Measurements from ENCODE around the gene TBCA.

Gene TBCA

DNA sequence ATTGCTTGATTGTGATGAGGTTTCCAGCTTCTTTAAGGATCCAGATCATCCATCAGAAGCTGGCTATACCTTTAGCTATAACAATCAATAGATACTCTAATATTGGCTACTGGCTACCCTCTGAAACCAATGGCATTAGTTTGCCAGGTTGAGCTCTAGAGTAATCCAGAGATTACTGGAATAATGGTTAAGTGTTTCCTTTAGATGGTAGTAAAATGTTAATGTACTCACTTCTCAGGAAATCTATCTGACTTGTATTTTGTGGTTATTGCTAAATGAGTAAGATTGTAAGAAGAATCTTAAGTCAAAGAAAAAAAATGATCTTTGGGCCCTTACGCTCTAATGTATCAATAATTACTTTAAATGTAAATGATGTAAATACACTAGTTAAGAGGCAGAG lies 80.0 kb downstream of the TBCA start:
- TF ChIP-seq, protein P1, sequence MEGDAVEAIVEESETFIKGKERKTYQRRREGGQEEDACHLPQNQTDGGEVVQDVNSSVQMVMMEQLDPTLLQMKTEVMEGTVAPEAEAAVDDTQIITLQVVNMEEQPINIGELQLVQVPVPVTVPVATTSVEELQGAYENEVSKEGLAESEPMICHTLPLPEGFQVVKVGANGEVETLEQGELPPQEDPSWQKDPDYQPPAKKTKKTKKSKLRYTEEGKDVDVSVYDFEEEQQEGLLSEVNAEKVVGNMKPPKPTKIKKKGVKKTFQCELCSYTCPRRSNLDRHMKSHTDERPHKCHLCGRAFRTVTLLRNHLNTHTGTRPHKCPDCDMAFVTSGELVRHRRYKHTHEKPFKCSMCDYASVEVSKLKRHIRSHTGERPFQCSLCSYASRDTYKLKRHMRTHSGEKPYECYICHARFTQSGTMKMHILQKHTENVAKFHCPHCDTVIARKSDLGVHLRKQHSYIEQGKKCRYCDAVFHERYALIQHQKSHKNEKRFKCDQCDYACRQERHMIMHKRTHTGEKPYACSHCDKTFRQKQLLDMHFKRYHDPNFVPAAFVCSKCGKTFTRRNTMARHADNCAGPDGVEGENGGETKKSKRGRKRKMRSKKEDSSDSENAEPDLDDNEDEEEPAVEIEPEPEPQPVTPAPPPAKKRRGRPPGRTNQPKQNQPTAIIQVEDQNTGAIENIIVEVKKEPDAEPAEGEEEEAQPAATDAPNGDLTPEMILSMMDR (IDR thresholded peaks at IDR 0.05; ENCODE audit: low read depth, low read length): no peak
- DNase-seq (ENCODE audit: extremely low read depth, low read depth): no peak

DNA sequence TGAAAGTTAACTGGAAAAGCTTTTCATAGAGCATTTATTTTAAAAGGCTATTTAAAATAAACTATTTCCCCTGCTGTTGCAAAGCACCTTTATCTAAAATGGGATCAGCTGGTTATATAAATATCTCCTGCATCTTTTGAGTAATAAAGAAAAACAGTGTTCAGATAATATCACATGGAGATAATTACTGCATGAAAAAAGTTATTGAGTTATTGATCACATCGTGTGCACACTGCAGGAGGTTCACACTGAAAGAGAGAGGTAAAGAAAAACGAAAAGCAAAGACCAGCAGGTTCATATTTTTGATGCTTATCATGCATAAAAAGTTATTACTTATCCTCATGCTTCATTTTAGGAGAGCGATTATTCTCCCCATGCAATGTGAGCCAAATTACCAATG lies 82.2 kb downstream of the TBCA start:
- DNase-seq (ENCODE audit: extremely low read depth, low read depth): no peak
- TF ChIP-seq, protein P1 (IDR thresholded peaks at IDR 0.05; ENCODE audit: low read depth, low read length): no peak

DNA sequence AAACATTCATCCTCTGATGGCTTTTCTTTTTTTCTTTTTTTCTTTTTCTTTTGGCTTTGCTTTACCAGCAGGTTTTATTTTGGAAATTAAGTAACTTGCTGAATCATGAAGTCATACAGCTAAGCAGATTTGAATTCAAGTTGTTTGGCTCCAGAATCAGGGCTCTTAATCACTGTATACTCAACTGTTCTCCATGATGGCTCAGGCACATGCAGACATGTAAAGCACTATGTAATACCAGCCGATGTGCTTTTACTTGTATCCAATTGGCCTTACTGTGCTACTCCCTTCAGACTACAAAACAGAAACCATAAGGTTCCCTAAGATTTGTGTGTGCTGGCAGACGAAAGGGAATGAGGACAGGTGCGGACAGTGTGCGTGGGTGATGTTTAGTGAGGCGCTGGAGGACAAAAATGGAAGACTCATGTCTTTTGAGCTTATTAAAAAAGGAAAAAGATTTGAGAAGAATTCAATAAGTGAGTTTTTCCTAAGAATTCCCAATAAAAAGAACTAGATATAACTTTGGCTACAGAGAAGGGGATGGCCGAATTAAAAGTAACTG lies 92.9 kb downstream of the TBCA start:
- no peak for DNase-seq (ENCODE audit: extremely low read depth, low read depth)
- TF ChIP-seq, protein P1 (IDR thresholded peaks at IDR 0.05; ENCODE audit: low read depth, low read length): no peak

DNA sequence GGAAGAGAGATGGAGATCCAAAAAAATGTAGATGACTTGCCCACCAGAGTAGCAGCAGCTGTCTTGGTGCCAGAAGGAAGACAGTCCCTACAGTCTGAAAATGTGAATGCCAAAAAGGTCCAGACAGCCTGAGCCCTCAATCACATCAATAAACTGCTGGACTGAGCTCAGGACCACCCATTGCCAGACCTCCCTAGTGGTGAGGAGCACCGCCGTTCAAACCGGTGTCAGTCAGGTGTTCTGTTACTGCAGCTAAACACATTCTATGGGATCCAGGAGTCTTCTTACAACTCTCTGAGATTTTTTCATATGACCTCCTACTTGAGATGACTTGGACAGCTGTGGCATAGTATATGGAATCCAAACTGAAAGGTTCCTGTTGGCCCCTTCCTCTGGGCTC lies 105.6 kb downstream of the TBCA start:
- TF ChIP-seq, protein P1 (IDR thresholded peaks at IDR 0.05; ENCODE audit: low read depth, low read length): no peak
- DNase-seq (ENCODE audit: extremely low read depth, low read depth): no peak

DNA sequence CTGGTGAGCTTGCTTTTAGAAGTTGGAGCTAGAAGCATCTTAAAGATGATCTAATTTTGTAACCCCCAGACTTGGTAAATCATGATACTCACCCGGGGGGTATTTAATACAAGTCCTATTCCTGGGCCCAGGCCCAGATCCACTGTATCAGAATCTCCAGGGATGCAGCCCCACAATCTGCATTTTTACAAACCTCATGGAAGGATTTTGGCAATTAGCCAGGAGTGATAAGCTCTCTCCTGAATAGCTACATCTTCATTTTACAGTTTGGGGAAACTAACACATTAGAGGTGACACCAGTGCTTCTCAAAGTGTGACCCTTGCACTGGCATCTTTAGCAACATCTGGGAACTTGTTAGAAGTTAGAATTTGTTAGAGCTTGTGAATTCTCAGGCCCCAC lies 106.5 kb downstream of the TBCA start:
- TF ChIP-seq, protein P1 (IDR thresholded peaks at IDR 0.05; ENCODE audit: low read depth, low read length): no peak
- no peak for DNase-seq (ENCODE audit: extremely low read depth, low read depth)

DNA sequence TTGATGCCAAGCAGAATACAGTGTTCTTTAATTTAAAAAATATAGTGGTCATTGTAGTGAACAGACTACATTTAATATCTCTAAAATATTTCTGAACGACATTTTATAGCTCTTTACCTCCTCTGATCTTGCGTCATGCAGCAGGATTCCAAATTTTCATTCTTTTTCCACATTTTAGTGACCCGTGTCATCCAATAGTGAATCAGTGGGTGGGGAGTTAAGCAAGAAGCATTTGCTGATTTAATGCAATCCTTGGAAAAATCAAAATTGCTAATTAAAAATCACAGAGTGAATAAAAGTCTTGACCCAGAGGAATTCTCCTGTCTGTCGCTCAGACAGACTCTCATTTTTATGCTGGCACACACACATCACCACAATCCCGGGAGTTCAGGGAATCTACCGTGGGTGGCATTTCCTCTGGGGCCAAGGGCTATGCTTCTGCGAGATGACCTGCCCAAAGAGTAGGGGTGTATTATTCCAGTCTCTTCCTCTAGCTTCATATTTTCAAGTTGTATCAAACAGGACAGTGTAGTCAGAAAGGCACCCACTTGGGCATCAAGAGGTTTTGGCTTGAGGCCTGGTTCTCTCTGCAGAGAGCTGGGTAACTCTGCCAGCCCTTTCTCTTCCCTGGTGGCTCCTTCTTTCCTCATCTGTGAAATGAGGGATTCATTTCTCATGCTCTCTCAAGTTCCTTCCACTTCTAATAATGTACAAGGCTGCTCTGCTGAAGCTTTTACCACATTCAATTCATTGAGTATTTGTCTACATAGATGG lies 112.9 kb downstream of the TBCA start:
- TF ChIP-seq, protein P1 (IDR thresholded peaks at IDR 0.05; ENCODE audit: low read depth, low read length): no peak
- no peak for DNase-seq (ENCODE audit: extremely low read depth, low read depth)

DNA sequence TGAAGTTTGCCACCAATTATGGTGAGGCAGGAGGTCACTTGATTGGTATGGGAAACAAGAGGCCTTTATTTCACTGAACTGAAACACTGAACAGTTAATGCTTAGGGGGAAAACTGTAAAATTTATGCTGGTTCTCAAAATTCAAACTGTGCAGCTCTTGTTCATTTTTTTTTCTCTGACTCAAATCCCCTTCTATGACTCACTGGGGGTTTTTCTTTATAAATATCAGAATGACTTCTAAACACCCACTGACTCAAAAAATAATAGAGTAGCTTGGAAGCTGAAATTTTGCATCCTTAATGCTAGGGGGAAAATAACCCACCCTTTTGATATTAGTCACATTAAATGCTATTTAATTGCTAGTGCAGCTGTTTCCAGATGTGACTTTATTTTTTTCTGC lies 113.5 kb downstream of the TBCA start:
- DNase-seq (ENCODE audit: extremely low read depth, low read depth): no peak
- TF ChIP-seq, protein P1 (IDR thresholded peaks at IDR 0.05; ENCODE audit: low read depth, low read length): no peak

Data from AG09319 (cell line).